Tibial artery (tissue), 4 donors: Measurements from ENCODE around the gene PPP6R3.

Source experiments
- DNase-seq, 2 donors: peaks; one replicate each; pipeline ENCODE4 v3.0.0-alpha.2; 2019
- H3K27ac ChIP-seq, 2 donors: fragments of 200-600 bp; sonication (generic) in 1 of 2; 1 replicate in 1 of 2; 2 replicates in 1 of 2; pipeline ENCODE4 v1.5.1; 2018 to 2019; ENCODE audit warnings: mild to moderate bottlenecking in 1 of 2
- H3K27me3 ChIP-seq, 2 donors: fragments of 200-600 bp; sonication (generic) in 1 of 2; one replicate each; pipeline versions ENCODE4 v1.5.1 to v1.6.0; 2016 to 2019
- H3K36me3 ChIP-seq, 3 donors: fragments of 200-600 bp; sonication (generic) in 2 of 3; one replicate each; pipeline ENCODE4 v1.5.1; 2016 to 2019; ENCODE audit warnings: mild to moderate bottlenecking in 2 of 3
- H3K4me1 ChIP-seq, 4 donors: fragments of 200-600 bp; sonication (generic) in 2 of 4; 1 replicate in 3 of 4; 2 replicates in 1 of 4; pipeline ENCODE4 v1.5.1; 2016 to 2019
- H3K4me3 ChIP-seq, 2 donors: fragments of 200-600 bp; sonication (generic) in 1 of 2; 1 replicate in 1 of 2; 2 replicates in 1 of 2; pipeline ENCODE4 v1.5.1; 2018 to 2019; ENCODE audit warnings: mild to moderate bottlenecking in 2 of 2
- H3K9me3 ChIP-seq, 3 donors: fragments of 200-600 bp; sonication (generic) in 1 of 3; one replicate each; pipeline ENCODE4 v1.5.1; 2016 to 2019
- CTCF ChIP-seq, 2 experiments: fragments of 200-600 bp in 1 of 2; fragments of 450-650 bp in 1 of 2; IDR thresholded peaks; one replicate each; pipeline ENCODE4 v1.5.1; 2017 to 2019; ENCODE audit warnings: antibody characterized with exemption in 2 of 2, mild to moderate bottlenecking in 1 of 2, moderate library complexity in 1 of 2
- intact Hi-C: fragments of 100-400 bp; cut with DNase I; formaldehyde crosslinking; loops from one replicate; pipeline ENCODE4 v1.15.0; 2023; ENCODE audit warnings: low total_unique reads

Gene PPP6R3

GRCh38 chr11:68664141-68664540 lies 203.6 kb downstream of the PPP6R3 start:
- intact Hi-C loops: no loop called here
- Histone ChIP-seq H3K27me3 (peaks cover 0 to 38% of the 10 kb centered on the region in 2 donors), H3K36me3 (no peaks in the 10 kb centered on the region), H3K27ac (no peak overlapping the region), H3K4me3 (no peak overlapping the region), H3K9me3 (no peaks in the 10 kb centered on the region), H3K4me1 (peaks cover 0 to 4% (median 0%) of the 10 kb centered on the region in 4 donors)
- peak in 1 of 2 donors; percentile 13 for DNase-seq
- TF ChIP-seq CTCF (IDR thresholded peaks at IDR 0.05): no peak

DNA sequence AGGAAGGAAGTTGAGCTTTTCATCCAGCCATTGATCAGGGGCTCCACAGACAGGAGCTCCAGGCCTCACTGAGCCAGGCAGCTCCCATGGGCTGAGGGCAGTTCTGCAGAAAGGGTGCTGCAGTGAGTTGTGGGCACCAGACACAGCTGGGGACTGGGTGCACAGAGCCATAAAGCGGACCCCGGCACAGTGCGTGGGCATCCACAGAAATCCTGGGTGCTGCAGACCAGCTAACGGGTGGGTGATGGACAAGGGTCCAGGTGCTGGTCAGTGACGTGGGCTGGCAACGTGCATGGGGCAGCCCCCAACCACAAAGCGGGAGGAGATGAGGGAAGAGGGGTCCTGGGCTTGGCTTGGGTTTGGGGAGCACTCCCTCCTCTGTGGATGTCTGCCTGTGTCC lies 204.4 kb downstream of the PPP6R3 start:
- peaks cover 0 to 45% of the 10 kb centered on the region in 2 donors for H3K27me3 ChIP-seq
- DNase-seq: no peak
- TF ChIP-seq CTCF (IDR thresholded peaks at IDR 0.05): no peak
- no peaks in the 10 kb centered on the region for H3K9me3 ChIP-seq
- H3K27ac ChIP-seq: no peak overlapping the region
- H3K4me1 ChIP-seq: no peaks in the 10 kb centered on the region
- no peak overlapping the region for H3K4me3 ChIP-seq
- no peaks in the 10 kb centered on the region for H3K36me3 ChIP-seq
- intact Hi-C loops: no loop called here
